ENCODE measurements around the gene USP11.

The USP11 gene

GRCh38 chrX:47206316-47206715 is 26.5 kb upstream of the USP11 start:
- no peak for DNase-seq

DNA sequence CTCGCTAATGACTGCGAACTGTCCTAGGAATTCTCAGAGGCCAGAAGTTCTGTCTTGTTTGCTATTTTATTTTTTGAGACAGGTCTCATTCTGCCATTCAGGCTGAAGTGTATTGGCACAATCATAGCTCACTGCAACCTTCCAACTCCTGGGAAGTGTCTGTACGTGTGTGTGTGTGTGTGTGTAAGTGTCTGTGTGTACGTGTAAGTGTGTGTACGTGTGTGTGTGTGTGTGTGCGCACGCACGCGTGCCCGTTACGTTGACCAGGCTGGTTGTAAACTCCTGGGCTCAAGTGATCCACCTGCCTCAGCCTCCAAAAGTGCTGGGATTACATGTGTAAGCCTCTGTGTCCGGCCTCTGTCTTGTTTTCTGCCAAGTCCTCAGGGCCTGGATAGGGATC is 24.7 kb upstream of the USP11 start:
- no peak for DNase-seq

GRCh38 chrX:47209508-47210238 is 23.1 kb upstream of the USP11 start:
- DNase-seq: no peak

DNA sequence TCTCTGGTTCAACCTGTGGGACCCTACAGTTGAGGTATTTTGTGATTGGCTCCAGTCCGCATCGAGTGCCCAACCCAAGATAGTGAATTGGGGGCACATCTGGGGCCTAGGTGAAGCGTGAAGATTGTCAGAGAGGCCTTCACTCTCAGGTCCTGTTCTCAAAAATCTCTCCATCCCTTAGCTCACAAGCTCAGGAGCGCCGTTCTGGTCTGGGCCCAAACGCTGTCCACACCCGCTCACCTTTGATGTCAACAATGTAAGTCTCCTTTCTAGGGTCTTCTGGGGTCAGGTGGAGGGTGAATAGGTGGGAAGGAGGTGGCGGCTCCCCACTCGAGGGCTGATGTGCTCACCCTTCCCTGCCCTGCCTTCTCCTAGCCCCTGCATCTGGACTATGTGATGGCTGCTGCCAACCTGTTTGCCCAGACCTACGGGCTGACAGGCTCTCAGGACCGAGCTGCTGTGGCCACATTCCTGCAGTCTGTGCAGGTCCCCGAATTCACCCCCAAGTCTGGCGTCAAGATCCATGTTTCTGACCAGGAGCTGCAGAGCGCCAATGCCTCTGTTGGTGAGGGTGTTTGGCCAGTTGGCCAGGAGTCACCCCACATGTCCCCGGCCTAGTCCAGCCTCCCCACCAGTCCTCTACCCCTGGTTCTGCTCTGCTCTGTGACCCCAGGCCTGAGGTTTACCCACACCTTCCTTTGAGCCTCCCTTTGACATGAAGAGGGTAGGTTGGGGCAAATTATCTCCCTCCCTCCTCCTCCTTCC is 22.0 kb upstream of the USP11 start:
- DNase-seq: no peak

DNA sequence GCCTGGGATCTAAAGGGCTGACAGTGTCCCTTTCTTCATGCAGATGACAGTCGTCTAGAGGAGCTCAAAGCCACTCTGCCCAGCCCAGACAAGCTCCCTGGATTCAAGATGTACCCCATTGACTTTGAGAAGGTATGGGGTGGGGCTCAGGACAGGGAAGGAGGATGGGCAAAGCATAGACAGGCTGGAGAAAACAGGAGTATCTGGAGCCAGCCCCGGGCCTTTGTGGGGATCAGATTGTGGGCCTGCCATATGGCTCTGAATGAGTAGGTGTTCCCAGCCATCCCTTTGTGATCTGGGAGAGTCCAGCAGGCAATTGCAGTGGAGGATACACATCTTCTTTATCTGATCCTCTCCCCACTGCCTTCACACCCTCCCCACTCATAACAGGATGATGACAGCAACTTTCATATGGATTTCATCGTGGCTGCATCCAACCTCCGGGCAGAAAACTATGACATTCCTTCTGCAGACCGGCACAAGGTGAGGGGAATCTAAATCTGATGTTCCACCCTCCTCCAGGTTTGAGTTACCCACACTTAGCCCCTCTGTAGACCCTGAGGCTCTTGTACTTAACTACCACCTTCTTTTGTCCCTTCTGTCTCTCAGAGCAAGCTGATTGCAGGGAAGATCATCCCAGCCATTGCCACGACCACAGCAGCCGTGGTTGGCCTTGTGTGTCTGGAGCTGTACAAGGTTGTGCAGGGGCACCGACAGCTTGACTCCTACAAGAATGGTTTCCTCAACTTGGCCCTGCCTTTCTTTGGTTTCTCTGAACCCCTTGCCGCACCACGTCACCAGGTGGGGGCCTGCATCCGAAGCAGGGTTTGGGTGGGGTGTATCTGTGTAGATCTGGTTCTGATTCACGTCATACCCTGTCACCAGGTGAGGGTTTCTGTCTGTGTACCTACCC is 20.2 kb upstream of the USP11 start:
- no peak for DNase-seq

GRCh38 chrX:47214435-47215077 is 18.3 kb upstream of the USP11 start:
- DNase-seq: no peak

GRCh38 chrX:47215291-47215900 is 17.4 kb upstream of the USP11 start:
- no peak for DNase-seq

- DNase-seq: no peak
These were observed 16.4 kb upstream of the USP11 start for GRCh38 chrX:47216393-47216925.

GRCh38 chrX:47217121-47217851 is 15.5 kb upstream of the USP11 start:
- DNase-seq: peak in 1 of 2 donors; percentile 26

DNA sequence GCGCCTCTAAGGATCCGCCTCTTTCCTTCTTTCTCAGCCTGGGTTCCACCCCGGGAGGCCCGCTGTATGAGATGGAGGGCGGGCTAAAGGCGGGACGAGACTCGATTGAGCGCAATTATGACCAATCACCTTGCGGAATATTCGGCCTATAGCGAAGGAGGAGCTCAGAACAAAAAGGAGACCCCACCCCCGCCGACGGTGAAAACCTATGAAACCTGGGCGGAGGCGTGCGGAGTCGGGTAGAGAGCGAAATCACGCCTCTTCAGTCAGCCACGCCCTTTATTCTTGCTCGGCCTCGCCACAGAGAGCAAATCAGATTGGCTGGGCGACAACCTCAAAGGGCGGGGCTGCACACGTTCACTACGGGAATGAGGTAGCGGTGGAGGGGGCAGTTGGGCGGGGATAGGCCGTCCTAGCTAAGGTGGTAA is 14.9 kb upstream of the USP11 start:
- DNase-seq: peak; percentile 98 to 100

- peak; percentile 83 to 90 for DNase-seq
These were observed 14.4 kb upstream of the USP11 start, which contains the start of gene CDK16 for GRCh38 chrX:47218280-47218919. TSS of gene CDK16 (plus strand) at chrX:47218681. CDS start at chrX:47223558, 4,877 bp downstream.

GRCh38 chrX:47218920-47219815 is 13.6 kb upstream of the USP11 start:
- peak; percentile 60 to 64 for DNase-seq

GRCh38 chrX:47221756-47222155 is 11.1 kb upstream of the USP11 start:
- DNase-seq: no peak

DNA sequence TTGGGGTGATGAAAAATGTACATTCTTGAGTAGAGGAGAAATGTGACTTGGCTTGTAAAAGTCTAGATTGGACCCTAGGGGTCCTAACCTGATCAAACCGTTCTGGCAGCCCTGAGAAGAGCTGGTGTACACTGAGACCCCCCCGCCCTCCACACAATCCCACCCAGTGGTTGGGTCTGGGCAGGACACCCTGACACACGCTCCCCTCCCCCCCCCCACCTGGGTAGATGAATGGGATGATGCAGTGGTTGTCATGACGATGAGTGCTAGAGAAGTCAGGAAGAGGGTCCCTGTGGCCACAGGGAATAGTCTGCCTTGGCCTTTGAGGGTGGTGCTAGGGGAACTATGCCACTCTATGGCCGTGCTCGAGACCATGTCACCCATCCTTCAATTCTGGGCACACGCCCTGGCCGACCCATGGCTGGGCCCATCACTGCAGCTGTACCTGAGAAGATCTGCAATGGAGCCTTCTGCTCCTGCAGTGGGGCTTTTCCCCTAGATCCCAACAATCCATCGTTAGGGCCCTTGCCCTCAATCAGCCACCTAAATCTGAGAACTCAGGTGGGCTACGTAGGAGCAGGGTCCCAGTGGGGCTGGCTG is 10.0 kb upstream of the USP11 start:
- no peak for DNase-seq

DNA sequence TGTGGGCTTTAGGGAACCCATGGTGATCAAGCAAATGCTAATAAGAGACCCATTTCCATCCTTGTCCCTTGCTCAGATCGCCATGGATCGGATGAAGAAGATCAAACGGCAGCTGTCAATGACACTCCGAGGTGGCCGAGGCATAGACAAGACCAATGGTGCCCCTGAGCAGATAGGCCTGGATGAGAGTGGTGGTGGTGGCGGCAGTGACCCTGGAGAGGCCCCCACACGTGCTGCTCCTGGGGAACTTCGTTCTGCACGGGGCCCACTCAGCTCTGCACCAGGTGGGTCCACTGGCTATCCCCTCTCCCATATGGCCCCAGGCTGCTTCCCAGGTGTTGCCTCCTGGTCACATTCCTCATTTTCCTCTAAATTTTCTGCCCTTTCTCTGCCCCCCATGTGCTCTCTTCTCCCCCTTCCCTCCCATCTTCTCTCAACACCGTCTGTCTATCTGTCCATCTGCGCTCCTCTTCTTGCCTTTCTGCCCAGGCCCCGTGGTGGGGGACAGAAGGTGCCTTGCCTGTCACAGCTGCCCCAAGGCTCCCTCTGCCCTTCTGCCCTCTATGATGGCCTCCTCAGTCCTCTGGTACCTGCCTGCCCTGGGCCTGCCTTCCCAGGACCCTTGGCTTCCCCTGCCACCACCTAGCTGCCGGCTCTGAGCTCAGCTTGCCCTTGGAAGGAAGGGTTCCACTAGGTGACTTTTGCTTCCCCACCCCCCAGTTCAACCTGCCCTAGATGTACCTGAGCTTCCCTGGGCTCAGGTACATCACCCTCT is 9.1 kb upstream of the USP11 start:
- no peak for DNase-seq

- no peak for DNase-seq
These were observed 8.4 kb upstream of the USP11 start for GRCh38 chrX:47224266-47224895.

- no peak for DNase-seq
These were observed 7.9 kb upstream of the USP11 start for GRCh38 chrX:47224896-47225290.

GRCh38 chrX:47226071-47226470 is 6.7 kb upstream of the USP11 start:
- no peak for DNase-seq
